CD4-positive, alpha-beta T cell treated with Interleukin-4 for 4 hours (primary cell): ENCODE results near the gene BRD4.

Source experiments
- DNase-seq: peaks from one replicate; pipeline ENCODE4 v3.0.0-alpha.2; 2020

Gene BRD4

GRCh38 chr19:15188851-15189250, 143.5 kb downstream of the BRD4 start:
- DNase-seq = no peak

- no peak for DNase-seq
Observed at GRCh38 chr19:15187026-15188007, 145.0 kb downstream of the BRD4 start.
